Astrocyte of the spinal cord (primary cell): ENCODE results near the gene SNURF.

Source experiments
- DNase-seq: peaks from one replicate; pipeline ENCODE4 v3.0.0; 2011; ENCODE audit warnings: low read depth, low spot score
- H3K4me3 ChIP-seq: 2 replicates; pipeline ENCODE4 v1.5.1; 2011; ENCODE audit warnings: low read depth, mild to moderate bottlenecking, low read length, moderate library complexity
- in situ Hi-C: cut with HindIII; loops from 2 replicates; pipeline ENCODE4 v1.10.0; 2017; ENCODE audit warnings: low sequenced_read_pairs
- TF ChIP-seq, protein P1 (sequence below): IDR thresholded peaks from 2 replicates; pipeline ENCODE4 v1.5.1; 2012; ENCODE audit warnings: low read depth, mild to moderate bottlenecking, low read length, inconsistent platforms

Gene SNURF

DNA sequence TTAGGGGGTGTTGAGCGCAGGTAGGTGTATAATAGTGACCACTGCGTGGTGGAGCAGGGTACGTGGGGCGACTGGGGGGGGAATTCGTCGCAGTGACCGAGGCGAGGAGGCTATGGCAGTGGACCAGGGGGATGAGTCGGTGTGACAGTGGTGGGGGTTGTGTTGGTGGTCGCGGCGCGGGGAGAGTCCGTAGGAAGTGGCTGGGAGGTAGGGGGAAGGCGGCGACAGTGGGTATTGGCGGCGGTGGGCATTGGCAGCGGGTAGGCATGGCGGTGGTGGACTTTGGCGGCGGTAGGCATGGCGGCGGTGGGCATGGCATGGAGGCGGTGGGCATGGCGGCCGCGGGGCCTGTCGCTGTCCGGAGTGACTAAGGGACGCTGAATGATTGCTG, 739 bp downstream of the SNURF start:
- no peak for DNase-seq
- peak overlapping the region; percentile 90 for H3K4me3 ChIP-seq
- in situ Hi-C loops, result no loop called here
- TF ChIP-seq, protein P1, sequence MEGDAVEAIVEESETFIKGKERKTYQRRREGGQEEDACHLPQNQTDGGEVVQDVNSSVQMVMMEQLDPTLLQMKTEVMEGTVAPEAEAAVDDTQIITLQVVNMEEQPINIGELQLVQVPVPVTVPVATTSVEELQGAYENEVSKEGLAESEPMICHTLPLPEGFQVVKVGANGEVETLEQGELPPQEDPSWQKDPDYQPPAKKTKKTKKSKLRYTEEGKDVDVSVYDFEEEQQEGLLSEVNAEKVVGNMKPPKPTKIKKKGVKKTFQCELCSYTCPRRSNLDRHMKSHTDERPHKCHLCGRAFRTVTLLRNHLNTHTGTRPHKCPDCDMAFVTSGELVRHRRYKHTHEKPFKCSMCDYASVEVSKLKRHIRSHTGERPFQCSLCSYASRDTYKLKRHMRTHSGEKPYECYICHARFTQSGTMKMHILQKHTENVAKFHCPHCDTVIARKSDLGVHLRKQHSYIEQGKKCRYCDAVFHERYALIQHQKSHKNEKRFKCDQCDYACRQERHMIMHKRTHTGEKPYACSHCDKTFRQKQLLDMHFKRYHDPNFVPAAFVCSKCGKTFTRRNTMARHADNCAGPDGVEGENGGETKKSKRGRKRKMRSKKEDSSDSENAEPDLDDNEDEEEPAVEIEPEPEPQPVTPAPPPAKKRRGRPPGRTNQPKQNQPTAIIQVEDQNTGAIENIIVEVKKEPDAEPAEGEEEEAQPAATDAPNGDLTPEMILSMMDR, result no peak

DNA sequence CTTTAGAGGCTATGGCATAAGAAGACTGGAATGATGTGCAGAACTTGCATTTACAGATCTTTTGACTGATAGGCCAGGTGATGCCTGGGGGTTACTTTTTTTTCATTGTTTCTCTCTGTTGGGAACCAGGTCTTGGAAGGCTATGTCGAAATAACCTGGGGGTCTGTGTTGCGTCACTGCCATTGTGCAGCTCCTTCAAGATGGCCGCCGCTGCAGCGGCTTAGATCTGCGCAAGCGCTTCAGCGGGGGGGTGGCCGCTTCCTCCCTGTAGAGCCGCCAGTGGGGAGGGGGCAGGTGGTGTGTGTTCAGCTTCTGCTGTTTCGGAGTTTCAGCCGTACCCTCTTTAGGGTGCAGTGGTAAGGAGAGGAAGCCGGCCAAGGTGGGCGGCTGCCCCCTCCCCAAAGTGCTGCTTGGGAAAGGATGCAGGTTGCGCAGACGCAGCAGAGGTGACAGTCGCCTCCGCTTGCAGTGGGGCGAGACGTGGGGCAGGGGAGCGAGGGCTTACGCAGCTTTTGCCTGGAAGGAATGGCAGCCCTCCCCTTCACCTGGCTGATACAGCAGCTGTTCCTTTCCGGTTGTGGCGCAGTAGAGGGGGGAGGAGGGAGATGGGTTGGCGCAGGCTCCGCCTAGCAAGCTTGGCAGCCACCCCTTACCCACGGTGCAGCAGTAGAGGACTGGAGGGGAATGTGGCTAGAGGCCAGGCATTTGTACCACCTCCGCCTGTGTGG, 1.5 kb downstream of the SNURF start:
- TF ChIP-seq, protein P1, result no peak
- DNase-seq, result peak; percentile 76
- in situ Hi-C loops, result no loop called here
- peak overlapping the region; percentile 90 for H3K4me3 ChIP-seq

DNA sequence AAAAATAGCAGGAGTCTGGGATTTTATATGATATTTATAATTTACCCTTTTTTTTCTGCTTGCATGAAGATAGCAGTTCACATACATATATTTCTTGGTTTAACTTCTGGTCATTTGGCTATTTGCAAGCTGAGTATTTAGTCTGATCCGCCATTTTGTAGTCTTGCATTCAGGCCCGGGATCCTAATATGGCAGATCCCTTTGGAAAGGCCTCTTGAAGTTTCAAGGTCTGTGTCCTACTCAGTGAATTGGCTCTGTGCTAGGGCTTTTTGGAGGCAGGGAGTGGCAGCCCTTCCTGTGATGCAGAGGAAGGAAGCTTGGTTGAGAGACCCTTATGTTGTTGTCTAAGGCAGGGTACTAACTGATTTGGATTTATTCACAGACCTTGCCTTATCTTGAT, 2.9 kb downstream of the SNURF start:
- H3K4me3 ChIP-seq, result no peak overlapping the region
- TF ChIP-seq, protein P1, result no peak
- in situ Hi-C loops, result no loop called here
- DNase-seq, result no peak

DNA sequence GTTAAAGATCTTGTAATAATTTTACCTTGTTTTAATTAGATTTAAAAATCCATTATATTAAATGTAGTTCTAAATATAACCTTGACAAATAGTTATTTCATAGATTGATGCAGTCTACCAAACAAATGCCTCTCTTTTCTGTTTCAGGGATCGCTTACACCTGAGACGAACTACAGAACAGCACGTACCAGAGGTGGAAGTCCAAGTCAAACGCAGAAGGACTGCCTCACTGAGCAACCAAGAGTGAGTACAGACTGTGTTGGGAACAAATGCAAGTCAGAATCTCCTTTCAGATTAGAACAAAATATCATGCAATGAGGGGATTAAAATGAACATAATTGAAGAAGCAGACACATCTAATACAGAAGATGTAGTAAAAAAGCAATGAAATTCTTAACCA, 7.2 kb downstream of the SNURF start:
- in situ Hi-C loops, result no loop called here
- no peak overlapping the region for H3K4me3 ChIP-seq
- no peak for DNase-seq
- TF ChIP-seq, protein P1, result no peak

DNA sequence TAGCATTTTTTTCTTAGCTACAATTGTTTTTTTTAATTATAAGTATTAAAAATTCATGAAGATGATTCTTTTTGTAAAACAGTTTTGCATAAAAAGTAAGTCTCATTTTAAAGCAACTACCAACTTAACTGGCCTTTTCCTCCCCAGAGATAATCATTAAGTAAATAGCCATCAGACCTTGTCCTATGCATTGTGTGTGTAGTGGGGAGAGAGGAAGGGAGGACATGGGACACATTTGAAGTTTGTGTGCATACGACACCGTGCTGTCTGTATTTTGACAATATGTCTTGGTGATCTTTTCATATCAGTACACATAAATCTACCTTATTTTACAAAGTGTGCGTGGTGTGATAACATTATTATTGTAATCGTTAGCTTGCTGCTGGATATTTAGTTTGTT, 8.1 kb downstream of the SNURF start:
- TF ChIP-seq, protein P1, result no peak
- in situ Hi-C loops, result no loop called here
- no peak for DNase-seq
- no peak overlapping the region for H3K4me3 ChIP-seq

DNA sequence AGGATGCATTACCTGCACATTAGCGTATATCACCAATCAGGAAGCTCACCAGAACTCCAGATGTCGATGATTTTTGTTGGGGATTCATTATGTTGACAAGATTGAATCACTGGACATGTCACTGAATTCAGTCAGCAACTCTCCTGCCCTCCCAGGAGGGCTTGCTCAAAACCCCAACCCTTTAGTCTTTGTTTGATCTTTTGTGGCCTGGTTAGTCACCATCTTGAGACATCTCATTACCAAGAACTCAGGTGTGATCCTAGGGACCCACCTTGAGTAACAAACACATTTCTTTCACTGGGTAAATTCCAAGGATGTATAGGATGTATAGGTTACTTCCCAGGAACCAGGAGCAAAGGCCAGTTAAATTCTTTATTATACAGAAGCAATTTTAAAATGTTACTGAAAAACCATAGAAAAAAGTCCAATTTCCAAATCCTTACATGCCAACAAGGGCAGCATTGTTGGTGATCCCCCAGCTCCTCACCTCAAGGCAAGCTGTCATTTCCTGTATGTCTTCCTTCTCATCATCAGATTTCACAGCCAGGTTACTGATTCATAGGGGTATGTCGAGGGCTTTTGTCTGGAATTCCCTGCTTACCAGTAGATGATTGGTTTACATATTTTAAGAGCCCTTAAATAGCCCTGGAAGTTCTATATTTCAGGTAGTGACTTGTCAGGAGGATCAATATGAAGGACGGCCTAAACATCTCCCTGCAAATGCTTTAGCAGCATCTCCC, 11.7 kb downstream of the SNURF start:
- TF ChIP-seq, protein P1, result no peak
- DNase-seq, result no peak
- in situ Hi-C loops, result no loop called here
- no peak overlapping the region for H3K4me3 ChIP-seq
